ENCODE measurements around the gene USP7. TPM values are rescaled to one million over a fixed set of nuclear protein-coding genes. Genes with fewer than 3 reads are reported as not detected.
"Not testable (repeated sequence)": the region's sequence is repeated elsewhere in the genome, so short reads cannot be mapped to it uniquely, and the experiment has no call there.

Gene USP7
- total RNA-seq, 2 experiments from 2014 or later, result 162 to 166 TPM

DNA sequence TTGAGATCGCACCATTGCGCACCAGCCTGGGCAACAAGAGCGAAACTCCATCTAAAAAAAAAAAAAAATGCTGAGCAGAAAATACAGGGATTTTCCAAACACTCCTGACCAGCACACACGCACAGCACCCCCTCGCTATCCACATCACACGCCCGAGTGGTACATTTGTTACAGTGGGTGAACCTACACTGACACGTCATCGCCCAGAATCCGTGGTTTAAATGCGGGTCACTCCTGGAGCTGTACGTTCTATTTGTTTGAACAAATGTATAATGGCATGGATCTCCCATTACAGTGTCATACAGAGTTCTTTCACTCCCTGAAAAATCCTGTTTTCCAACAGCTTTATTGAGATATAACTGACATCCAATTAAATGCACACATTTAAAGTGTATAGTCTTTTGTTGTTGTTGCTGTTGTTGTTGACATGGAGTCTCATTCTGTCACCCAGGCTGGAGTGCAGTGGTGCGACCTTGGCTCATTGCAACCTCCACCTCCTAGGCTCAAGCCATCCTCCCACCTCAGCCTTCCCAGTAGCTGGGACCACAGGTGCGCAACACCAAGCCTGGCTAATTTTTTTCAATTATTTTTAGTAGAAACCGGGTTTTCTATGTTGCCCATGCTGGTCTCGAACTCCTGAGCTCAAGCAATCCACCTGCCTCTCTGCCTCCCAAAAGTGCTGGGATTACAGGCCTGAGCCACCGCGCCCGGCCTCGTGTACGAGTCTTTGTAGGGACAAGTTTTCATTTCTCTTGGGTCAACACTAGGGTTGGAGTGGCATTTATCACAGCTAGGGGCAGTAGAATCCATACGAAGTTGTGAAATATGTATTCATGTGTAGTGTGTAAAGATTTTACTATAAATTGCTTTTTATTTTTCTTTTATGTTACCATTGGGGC lies 90.5 kb downstream of the USP7 start:
- CTCF ChIA-PET, result interaction anchor here (0.7 to 6.9 kb wide), 4 partner anchors 8 to 200 kb away, joined by 3 to 64 read pairs (median 3); partner anchors contain the start of gene LITAFD
- POLR2A ChIA-PET, result interaction anchor here (1.1 to 1.2 kb wide), 2 partner anchors 18 to 19 kb away, joined by 3 read pairs; no protein-coding TSS in a partner anchor
- H3K9me3 Mint-ChIP-seq, result no peaks in the 10 kb centered on the region

DNA sequence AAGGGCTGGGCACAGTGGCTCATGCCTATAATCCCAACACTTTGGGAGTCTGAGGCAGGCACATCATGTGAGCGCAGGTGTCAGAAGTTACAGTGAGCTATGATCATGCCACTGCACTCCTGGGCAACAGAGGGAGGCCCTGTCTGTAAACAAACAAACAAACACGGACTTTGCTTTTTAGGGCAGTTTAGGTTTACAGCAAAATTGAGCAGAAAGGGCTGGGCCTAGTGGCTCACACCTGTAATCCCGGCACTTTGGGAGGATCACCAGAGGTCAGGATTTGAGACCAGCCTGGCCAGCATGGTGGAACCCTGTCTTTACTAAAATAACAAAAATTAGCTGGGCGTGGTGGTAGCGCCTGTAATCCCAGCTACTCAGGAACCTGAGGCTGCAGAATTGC lies 91.6 kb downstream of the USP7 start:
- no peak for DNase-seq
- ChIA-PET CTCF (interaction anchor here (1.1 to 6.9 kb wide), 2 partner anchors 9 to 71 kb away, joined by 3 to 64 read pairs; partner anchors contain the start of gene LITAFD), POLR2A (interaction anchor here (1.3 to 5.2 kb wide), 3 partner anchors 8 to 92 kb away, joined by 4 to 84 read pairs (median 6); partner anchors contain the start of gene USP7)
- H3K27me3 Mint-ChIP-seq, result no peaks in the 10 kb centered on the region
- H3K4me3 Mint-ChIP-seq, result no peak overlapping the region
- no peak overlapping the region for H3K27ac Mint-ChIP-seq
- peaks cover 42% of the 10 kb centered on the region for H3K4me1 Mint-ChIP-seq
- H3K9me3 Mint-ChIP-seq, result no peaks in the 10 kb centered on the region
- H3K36me3 Mint-ChIP-seq (ENCODE audit: low read depth), result peaks cover 11% of the 10 kb centered on the region

More for the DNA sequence above, 90.5 kb downstream of the USP7 start:
- no peak overlapping the region for H3K27ac Mint-ChIP-seq
- no peaks in the 10 kb centered on the region for H3K36me3 Mint-ChIP-seq (ENCODE audit: low read depth)
- no peaks in the 10 kb centered on the region for H3K27me3 Mint-ChIP-seq
- no peak overlapping the region for H3K4me3 Mint-ChIP-seq
- H3K4me1 Mint-ChIP-seq, result peaks cover 39% of the 10 kb centered on the region
- DNase-seq, result no peak

DNA sequence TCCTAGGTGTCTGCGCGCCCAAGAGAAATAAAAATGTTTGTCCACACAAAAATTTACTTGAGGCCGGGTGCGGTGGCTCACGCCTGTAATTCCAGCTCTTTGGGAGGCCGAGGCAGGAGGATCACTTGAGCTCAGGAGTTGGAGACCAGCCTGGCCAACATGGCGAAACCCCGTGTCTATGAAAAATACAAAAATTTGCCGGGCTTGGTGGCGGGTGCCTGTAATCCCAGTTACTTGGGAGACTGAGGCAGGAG lies 93.8 kb downstream of the USP7 start:
- H3K4me3 Mint-ChIP-seq, H3K9me3 Mint-ChIP-seq, H3K27me3 Mint-ChIP-seq, DNase-seq: not testable (repeated sequence)
- Mint-ChIP-seq H3K4me1 (peaks cover 57% of the 10 kb centered on the region), H3K36me3 (ENCODE audit: low read depth) (peaks cover 16% of the 10 kb centered on the region), H3K27ac (peak overlapping the region; percentile 94)
- ChIA-PET CTCF (interaction anchor here (1.3 to 6.9 kb wide), 2 partner anchors 12 to 66 kb away, joined by 3 to 64 read pairs; partner anchors contain the start of gene LITAFD), POLR2A (interaction anchor here (0.7 to 5.2 kb wide), 8 partner anchors 9 to 1870 kb away, joined by 3 to 84 read pairs (median 24); partner anchors contain the start of genes ABAT and HAPSTR1)

DNA sequence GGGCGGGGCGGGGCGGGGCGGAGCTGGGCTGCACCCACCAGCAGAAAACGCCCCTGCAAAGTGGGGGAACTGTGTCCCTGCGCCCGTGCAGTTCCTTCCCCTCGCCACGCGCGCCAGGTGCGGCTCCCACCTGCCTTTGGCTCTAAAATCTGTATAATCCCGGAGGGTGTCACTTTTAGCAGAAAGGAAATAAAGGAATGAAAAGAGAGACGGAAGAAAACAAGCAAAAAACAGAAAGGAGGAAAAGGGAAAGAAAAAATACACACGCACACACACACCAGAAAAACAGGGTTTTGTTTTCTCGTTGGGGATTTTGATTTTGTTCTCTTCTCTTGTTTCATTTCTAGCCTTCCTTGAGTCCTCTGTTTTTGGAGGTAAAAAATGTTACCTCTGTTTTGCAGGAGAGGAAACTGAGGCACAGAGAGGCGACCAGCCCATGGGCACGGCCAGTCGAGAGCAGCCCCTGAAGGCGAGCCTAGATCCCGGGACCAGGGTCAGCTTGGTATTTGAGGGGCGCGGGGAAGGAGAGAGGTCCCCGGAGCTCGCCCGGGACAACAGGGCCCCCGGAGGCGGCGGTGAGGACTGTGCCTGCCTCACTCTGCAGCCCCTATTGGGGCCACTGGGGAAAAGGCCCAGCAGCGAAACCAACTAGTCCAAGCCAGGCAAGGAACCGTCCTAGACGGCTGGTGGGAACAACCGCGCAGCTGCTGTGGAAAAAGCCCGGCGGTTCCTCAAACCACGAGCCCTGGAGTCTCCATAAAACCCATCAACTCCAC lies 94.3 kb downstream of the USP7 start:
- Mint-ChIP-seq H3K27me3 (no peaks in the 10 kb centered on the region), H3K36me3 (ENCODE audit: low read depth) (peaks cover 16% of the 10 kb centered on the region), H3K4me1 (peaks cover 57% of the 10 kb centered on the region), H3K4me3 (peak overlapping the region; percentile 97), H3K27ac (peak overlapping the region; percentile 94), H3K9me3 (no peaks in the 10 kb centered on the region)
- ChIA-PET CTCF (interaction anchor here (1.0 to 6.9 kb wide), 9 partner anchors 12 to 270 kb away, joined by 3 to 64 read pairs (median 4); partner anchors contain the start of genes LITAFD, PMM2 and TMEM186), POLR2A (interaction anchor here (0.6 to 5.2 kb wide), 34 partner anchors 10 to 1875 kb away, joined by 3 to 84 read pairs (median 5); partner anchors contain the start of genes ABAT, HAPSTR1, LITAFD and PMM2)
- no peak for DNase-seq

DNA sequence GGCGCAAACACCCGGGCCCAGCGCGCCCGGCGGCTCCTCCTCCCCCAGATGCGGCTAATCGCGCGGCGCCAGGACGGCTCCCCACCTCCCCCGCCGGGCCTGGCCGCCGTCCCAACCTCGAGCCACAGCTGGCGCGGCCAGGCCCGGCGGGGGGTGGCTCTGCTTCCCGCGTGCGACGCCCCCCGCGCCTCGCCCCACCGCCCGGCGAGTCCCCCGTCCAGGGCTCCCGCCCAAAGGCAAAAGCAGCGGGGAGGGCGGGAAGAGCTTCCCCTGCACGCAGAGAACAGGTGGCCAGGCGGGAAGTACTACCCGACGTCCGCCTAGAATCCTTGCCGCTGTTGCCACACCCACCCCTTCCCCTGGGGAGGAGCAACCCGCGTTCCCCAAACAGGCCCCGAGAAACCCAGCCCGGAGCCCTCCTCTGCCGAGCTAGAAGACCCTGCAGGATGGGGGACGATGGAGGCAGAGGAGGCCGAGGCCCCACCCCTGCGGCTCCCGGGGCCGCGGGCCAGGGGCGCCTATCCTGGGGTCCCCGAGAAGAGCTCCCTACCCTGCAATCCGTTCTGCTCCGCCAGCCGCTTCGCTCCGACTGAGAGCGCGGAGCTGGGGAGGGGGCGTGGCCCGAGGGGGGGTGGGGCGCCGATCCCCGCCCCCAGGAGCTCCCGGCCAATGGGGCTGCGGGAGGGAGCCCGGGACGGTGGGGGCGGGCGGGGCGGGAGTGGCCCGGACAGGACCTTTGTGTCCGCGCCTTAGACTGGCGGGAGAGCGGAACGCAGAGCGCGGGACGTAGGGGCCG lies 95.1 kb downstream of the USP7 start, which contains the start of gene CARHSP1:
CARHSP1 (minus strand) TSS at position 591 of the 796 bp plus-strand sequence. CDS start 9,678 bp downstream, outside the sequence.
- POLR2A ChIA-PET, result interaction anchor here (0.6 to 5.2 kb wide), 38 partner anchors 9 to 1876 kb away, joined by 3 to 84 read pairs (median 5); partner anchors contain the start of genes ABAT, HAPSTR1, LITAFD and METTL22
- Mint-ChIP-seq H3K36me3 (ENCODE audit: low read depth) (peaks cover 21% of the 10 kb centered on the region), H3K4me1 (peaks cover 59% of the 10 kb centered on the region)

DNA sequence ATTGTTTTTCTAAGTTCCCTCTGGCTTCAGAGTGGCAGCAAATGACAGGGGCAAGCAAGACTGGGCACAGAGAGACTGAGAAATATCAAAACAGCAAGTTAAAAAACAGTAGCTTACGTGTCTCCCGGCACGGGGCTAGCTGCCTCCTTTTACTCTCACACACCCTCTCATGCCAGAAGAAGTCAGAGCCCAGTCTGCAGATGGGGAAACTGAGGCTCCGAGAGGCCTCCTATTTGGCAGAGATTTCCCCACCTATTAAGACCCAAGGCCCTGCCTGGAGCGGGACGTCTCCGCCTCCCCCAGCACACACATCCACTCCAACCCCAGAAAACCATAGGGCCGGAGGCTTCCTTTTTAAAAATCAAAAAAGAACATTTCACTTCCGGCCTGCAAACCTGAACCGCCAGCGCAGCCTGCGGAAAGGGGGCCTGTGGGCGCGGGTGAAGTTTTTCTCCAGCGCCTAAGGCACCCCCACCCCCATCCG lies 95.7 kb downstream of the USP7 start:
- Mint-ChIP-seq H3K4me1 (peaks cover 57% of the 10 kb centered on the region), H3K27ac (peak overlapping the region; percentile 95), H3K27me3 (no peaks in the 10 kb centered on the region), H3K9me3 (no peaks in the 10 kb centered on the region), H3K36me3 (ENCODE audit: low read depth) (peaks cover 21% of the 10 kb centered on the region), H3K4me3 (peak overlapping the region; percentile 97)
- POLR2A ChIA-PET, result interaction anchor here (0.8 to 5.2 kb wide), 25 partner anchors 8 to 246 kb away, joined by 3 to 84 read pairs (median 6); partner anchors contain the start of genes ABAT, HAPSTR1, LITAFD and METTL22
- CTCF ChIA-PET, result interaction anchor here (1.0 to 6.9 kb wide), 8 partner anchors 13 to 271 kb away, joined by 3 to 64 read pairs (median 4); partner anchors contain the start of genes LITAFD, PMM2 and TMEM186
- no peak for DNase-seq

More for the DNA sequence above, 95.1 kb downstream of the USP7 start, which contains the start of gene CARHSP1:
- no peaks in the 10 kb centered on the region for H3K9me3 Mint-ChIP-seq
- H3K27ac Mint-ChIP-seq, result peak within 1 kb of the TSS; percentile 95
- no peaks in the 10 kb centered on the region for H3K27me3 Mint-ChIP-seq
- DNase-seq, result peak; percentile 89
- H3K4me3 Mint-ChIP-seq, result peak within 1 kb of the TSS; percentile 97
- CTCF ChIA-PET, result interaction anchor here (1.0 to 6.9 kb wide), 9 partner anchors 13 to 271 kb away, joined by 3 to 64 read pairs (median 4); partner anchors contain the start of genes LITAFD, PMM2 and TMEM186

DNA sequence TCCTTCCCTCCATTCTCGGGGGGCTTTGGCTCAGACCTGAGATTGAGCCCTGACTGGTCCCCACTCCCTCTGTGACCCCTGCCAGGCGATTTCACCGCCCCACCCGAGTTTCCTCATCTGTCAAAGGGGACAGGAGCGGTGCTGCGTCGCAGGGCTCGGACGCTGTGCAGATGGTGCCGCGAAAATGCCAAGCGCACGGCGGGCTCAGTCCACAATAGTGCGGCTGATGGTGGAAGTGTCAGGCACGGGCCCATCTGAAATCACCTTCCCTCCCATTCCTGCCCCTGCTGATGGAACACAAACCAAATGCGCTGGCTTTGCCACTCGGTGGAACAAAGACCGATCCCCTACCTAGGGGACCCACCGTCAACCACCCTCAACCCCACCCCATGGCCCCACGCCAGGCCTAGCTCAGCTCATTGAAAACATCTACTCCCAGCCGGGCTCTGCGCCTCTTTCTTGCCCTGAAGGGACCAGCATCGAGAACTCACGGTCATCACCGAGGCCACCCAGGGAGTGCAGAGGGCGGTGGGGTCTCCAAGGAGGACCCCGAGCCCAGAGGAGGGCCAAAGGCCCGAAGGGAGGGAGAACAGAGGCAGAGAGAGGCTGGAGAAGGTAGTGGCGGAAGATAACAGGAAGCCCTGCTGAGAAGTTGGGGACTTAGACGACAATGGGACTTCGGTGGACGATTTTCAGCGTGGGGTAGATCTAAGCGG lies 96.3 kb downstream of the USP7 start:
- peak; percentile 30 for DNase-seq
- peaks cover 26% of the 10 kb centered on the region for H3K36me3 Mint-ChIP-seq (ENCODE audit: low read depth)
- peaks cover 60% of the 10 kb centered on the region for H3K4me1 Mint-ChIP-seq
- no peaks in the 10 kb centered on the region for H3K27me3 Mint-ChIP-seq
- peak overlapping the region; percentile 95 for H3K27ac Mint-ChIP-seq
- ChIA-PET POLR2A (interaction anchor here (0.8 to 5.2 kb wide), 14 partner anchors 8 to 225 kb away, joined by 3 to 84 read pairs (median 10); partner anchors contain the start of genes ABAT, HAPSTR1, PMM2 and TMEM186), CTCF (interaction anchor here (1.0 to 6.9 kb wide), 4 partner anchors 14 to 141 kb away, joined by 3 to 64 read pairs (median 5); partner anchors contain the start of gene LITAFD)
- no peaks in the 10 kb centered on the region for H3K9me3 Mint-ChIP-seq
- H3K4me3 Mint-ChIP-seq, result peak overlapping the region; percentile 97

DNA sequence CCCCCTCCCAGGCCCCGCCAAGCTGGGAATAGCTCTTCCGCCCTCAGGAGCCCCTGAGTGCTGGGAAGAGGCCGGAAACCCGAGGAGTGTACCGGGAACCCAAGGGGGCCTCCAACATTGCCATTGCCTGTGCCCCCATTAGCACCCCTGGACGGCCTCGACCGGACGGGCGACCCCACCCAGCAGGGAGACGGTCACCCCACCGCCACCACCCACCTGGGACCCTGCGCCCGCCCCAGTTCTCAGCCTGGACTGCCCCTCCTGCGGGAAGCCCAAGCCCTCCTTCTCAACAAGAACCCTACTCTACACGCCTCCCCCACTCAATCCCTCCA lies 96.9 kb downstream of the USP7 start:
- H3K27ac Mint-ChIP-seq, result peak overlapping the region; percentile 95
- ChIA-PET CTCF (interaction anchor here (1.0 to 6.9 kb wide), 3 partner anchors 15 to 142 kb away, joined by 3 to 64 read pairs (median 3); partner anchors contain the start of gene LITAFD), POLR2A (interaction anchor here (2.4 to 5.2 kb wide), 4 partner anchors 13 to 226 kb away, joined by 37 to 84 read pairs (median 58); partner anchors contain the start of genes HAPSTR1, PMM2 and TMEM186)
- no peak for DNase-seq
- peaks cover 64% of the 10 kb centered on the region for H3K4me1 Mint-ChIP-seq
- H3K9me3 Mint-ChIP-seq, result no peaks in the 10 kb centered on the region
- H3K4me3 Mint-ChIP-seq, result peak overlapping the region; percentile 97
- H3K36me3 Mint-ChIP-seq (ENCODE audit: low read depth), result peaks cover 30% of the 10 kb centered on the region
- H3K27me3 Mint-ChIP-seq, result no peaks in the 10 kb centered on the region

DNA sequence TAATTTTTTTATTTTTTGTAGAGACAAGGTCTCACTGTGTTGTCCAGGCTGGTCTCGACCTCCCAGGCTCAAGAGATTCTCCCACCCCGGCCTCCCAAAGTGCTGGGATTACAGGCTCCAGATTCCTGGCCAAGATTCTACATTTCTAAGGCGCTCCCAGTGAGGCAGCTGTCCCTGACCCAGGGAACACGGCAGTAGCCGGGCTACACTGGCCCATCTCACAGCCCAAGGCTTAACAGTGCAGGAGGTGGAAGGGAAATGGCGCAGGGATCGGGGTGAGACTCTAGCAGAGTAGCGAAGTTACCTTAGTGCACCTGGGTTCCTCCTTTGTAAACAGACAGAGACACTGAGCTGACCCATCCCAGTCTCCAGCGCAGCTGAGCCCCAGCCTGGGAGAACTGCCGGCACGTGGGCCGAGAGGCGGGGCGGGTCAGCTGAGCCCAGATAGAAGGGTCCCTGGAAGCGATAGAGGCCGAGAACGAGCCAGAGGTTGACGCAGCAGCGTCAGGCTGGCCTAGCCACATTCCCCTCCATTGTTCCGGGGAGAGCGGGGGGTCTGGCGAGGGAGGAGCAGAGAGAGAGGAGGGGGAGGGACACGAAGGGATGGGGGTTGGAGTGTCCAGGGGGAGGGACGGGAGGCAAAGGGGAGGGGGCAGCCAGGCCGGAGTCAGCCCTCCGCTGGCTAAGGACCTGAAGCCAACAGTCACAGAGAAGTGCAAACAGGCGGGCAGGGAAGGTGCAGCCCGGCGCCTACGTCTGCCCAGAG lies 97.4 kb downstream of the USP7 start:
- H3K4me3 Mint-ChIP-seq, result peak overlapping the region; percentile 68
- H3K36me3 Mint-ChIP-seq (ENCODE audit: low read depth), result peaks cover 33% of the 10 kb centered on the region
- peak overlapping the region; percentile 52 for H3K27ac Mint-ChIP-seq
- peaks cover 63% of the 10 kb centered on the region for H3K4me1 Mint-ChIP-seq
- ChIA-PET CTCF (interaction anchor here (6.9 kb wide), 1 partner anchor 15 kb away, joined by 64 read pairs; the partner anchor contains the start of gene LITAFD), POLR2A (no interaction called here)
- H3K27me3 Mint-ChIP-seq, result no peaks in the 10 kb centered on the region
- H3K9me3 Mint-ChIP-seq, result no peaks in the 10 kb centered on the region
- no peak for DNase-seq

DNA sequence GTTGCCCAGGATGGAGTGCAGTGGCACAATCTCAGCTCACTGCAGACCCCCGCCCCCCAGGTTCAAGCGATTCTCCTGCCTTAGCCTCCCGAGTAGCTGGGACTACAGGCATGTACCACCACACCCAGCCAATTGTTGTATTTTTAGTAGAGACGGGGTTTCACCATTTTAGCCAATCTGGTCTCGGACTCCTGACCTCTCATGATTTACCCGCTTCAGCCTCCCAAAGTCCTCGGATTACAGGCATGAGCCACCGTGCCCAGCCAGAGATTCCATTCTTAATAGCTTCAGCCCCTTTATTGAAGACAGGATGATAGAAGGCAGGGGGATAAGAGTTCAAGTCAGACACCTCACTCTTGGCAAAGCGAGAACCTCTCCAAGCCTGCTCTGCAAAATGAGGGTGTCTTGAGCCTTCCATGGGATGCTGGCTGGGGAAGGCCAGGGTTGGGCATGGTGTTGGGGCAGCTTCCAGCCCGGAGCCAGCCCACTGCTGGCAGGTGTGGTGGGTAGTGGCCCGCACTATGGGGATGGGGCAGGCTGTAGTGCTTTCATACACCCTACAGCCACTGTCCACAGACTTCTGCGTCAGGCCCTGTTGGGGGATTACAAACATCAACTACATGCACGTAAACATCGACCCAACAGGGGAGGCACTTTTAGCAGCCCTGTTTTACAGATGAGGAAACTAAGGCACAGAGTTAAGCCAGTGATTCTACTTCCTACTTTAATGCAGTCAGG lies 98.4 kb downstream of the USP7 start:
- Mint-ChIP-seq H3K36me3 (ENCODE audit: low read depth) (peaks cover 34% of the 10 kb centered on the region), H3K4me3 (peak overlapping the region; percentile 37), H3K27me3 (no peaks in the 10 kb centered on the region), H3K9me3 (no peaks in the 10 kb centered on the region), H3K4me1 (peaks cover 57% of the 10 kb centered on the region), H3K27ac (peak overlapping the region; percentile 26)
- ChIA-PET POLR2A (interaction anchor here (0.7 to 2.8 kb wide), 4 partner anchors 12 to 40 kb away, joined by 3 to 29 read pairs (median 4); no protein-coding TSS in a partner anchor), CTCF (interaction anchor here (1.2 kb wide), 1 partner anchor 71 kb away, joined by 3 read pairs; no protein-coding TSS in a partner anchor)
- DNase-seq, result no peak
